22Rv1 (cell line): ENCODE measurements around the gene UNK.
"Not testable (repeated sequence)": the region's sequence is repeated elsewhere in the genome, so short reads cannot be mapped to it uniquely, and the experiment has no call there.

Experiments
- CTCF ChIP-seq: fragments of 450-650 bp; IDR thresholded peaks from 2 replicates; pipeline ENCODE4 v1.5.1; 2017; ENCODE audit warnings: mild to moderate bottlenecking
- ZFX ChIP-seq: fragments of 450-650 bp; IDR thresholded peaks from 2 replicates; pipeline ENCODE4 v1.6.1; 2017; ENCODE audit warnings: antibody characterized with exemption, borderline replicate concordance

- TF ChIP-seq CTCF, ZFX: not testable (repeated sequence)
Measured at GRCh38 chr17:75759978-75760640, 24.5 kb upstream of the UNK start.
